MM.1S (cell line): Measurements from ENCODE around the gene POM121C.
"Not testable (repeated sequence)": the region's sequence is repeated elsewhere in the genome, so short reads cannot be mapped to it uniquely, and the experiment has no call there.

ENCODE experiments used
- DNase-seq: peaks from one replicate; pipeline ENCODE4 v3.0.0-alpha.2; 2015
- H2AFZ ChIP-seq: fragments of 300-600 bp; sonication (generic); 2 replicates; pipeline ENCODE4 v1.6.0; 2016; ENCODE audit warnings: antibody characterized with exemption, low read length
- H3F3A ChIP-seq: fragments of 300-600 bp; sonication (generic); 2 replicates; pipeline ENCODE4 v1.6.1; 2016; ENCODE audit warnings: mild to moderate bottlenecking, antibody characterized with exemption, low read length, moderate library complexity, mixed read lengths; ENCODE audit not compliant: insufficient read depth
- H3K27ac ChIP-seq: fragments of 300-600 bp; sonication (generic); 2 replicates; pipeline ENCODE4 v1.5.1; 2016; ENCODE audit warnings: mild to moderate bottlenecking, low read length
- H3K27me3 ChIP-seq: fragments of 300-600 bp; sonication (generic); replicated peaks from 2 replicates; pipeline ENCODE4 v1.6.0; 2016; ENCODE audit warnings: low read length; ENCODE audit not compliant: insufficient read depth
- H3K36me3 ChIP-seq: fragments of 300-600 bp; sonication (generic); replicated peaks from 2 replicates; pipeline ENCODE4 v1.6.1; 2016; ENCODE audit warnings: mild to moderate bottlenecking, low read length, mixed read lengths; ENCODE audit not compliant: insufficient read depth
- H3K4me1 ChIP-seq: fragments of 300-600 bp; sonication (generic); 2 replicates; pipeline ENCODE4 v1.6.1; 2016; ENCODE audit warnings: low read length, mixed read lengths
- H3K4me2 ChIP-seq: fragments of 300-600 bp; sonication (generic); 2 replicates; pipeline ENCODE4 v1.6.0; 2016; ENCODE audit warnings: low read depth, low read length
- H3K4me3 ChIP-seq: fragments of 300-600 bp; sonication (generic); 2 replicates; pipeline ENCODE4 v1.5.1; 2016; ENCODE audit warnings: low read length, mixed read lengths
- H3K79me2 ChIP-seq: fragments of 300-600 bp; sonication (generic); 2 replicates; pipeline ENCODE4 v1.6.1; 2016; ENCODE audit warnings: mixed run types, low read length, mixed read lengths
- H3K9ac ChIP-seq: fragments of 300-600 bp; sonication (generic); 2 replicates; pipeline ENCODE4 v1.6.1; 2016; ENCODE audit warnings: low read length, mixed read lengths
- H3K9me2 ChIP-seq: fragments of 300-600 bp; sonication (generic); replicated peaks from 2 replicates; pipeline ENCODE4 v1.6.1; 2016; ENCODE audit warnings: mild to moderate bottlenecking, low read length, mixed read lengths; ENCODE audit not compliant: insufficient read depth
- H3K9me3 ChIP-seq: fragments of 300-600 bp; sonication (generic); replicated peaks from 2 replicates; pipeline ENCODE4 v1.6.1; 2016; ENCODE audit warnings: mild to moderate bottlenecking, low read length, mixed read lengths; ENCODE audit not compliant: insufficient read depth
- H4K20me1 ChIP-seq: fragments of 300-600 bp; sonication (generic); 2 replicates; pipeline ENCODE4 v1.6.1; 2016; ENCODE audit warnings: mild to moderate bottlenecking, low read length, moderate library complexity, mixed read lengths; ENCODE audit not compliant: insufficient read depth

The POM121C gene

GRCh38 chr7:75420152-75420551, 65.9 kb downstream of the POM121C start:
- not testable (repeated sequence) for H3K4me2 ChIP-seq, H3K9me3 ChIP-seq, H4K20me1 ChIP-seq, H3K27me3 ChIP-seq, H3K9ac ChIP-seq, H2AFZ ChIP-seq, H3K9me2 ChIP-seq, H3K79me2 ChIP-seq, H3K4me1 ChIP-seq, H3F3A ChIP-seq, DNase-seq, H3K36me3 ChIP-seq, H3K4me3 ChIP-seq, H3K27ac ChIP-seq

DNA sequence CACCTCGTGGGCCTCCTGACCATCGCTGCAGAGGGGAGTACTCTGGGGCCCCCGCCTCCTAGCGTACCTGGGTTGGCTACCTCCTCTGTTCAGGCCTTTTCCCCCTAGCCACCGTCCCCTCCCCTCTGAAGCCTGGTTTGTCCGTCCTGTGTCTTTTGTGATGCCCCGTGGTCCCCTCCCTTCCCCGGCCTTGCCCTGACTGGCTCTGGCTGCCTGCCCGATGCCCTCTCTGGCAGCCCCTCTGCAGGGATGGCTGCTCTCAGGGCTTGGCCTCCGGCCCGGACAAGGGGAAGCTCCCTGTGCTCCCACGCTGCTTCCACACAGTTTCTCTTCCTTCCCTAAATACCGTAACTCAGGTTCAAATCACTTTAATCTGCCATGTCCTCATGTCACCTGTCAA, 66.4 kb downstream of the POM121C start:
- not testable (repeated sequence) for DNase-seq, H3K27ac ChIP-seq, H3K9ac ChIP-seq, H3K36me3 ChIP-seq, H3K4me3 ChIP-seq, H4K20me1 ChIP-seq, H3K4me1 ChIP-seq, H3K27me3 ChIP-seq, H3K9me2 ChIP-seq, H3F3A ChIP-seq, H3K79me2 ChIP-seq, H3K4me2 ChIP-seq, H3K9me3 ChIP-seq, H2AFZ ChIP-seq

DNA sequence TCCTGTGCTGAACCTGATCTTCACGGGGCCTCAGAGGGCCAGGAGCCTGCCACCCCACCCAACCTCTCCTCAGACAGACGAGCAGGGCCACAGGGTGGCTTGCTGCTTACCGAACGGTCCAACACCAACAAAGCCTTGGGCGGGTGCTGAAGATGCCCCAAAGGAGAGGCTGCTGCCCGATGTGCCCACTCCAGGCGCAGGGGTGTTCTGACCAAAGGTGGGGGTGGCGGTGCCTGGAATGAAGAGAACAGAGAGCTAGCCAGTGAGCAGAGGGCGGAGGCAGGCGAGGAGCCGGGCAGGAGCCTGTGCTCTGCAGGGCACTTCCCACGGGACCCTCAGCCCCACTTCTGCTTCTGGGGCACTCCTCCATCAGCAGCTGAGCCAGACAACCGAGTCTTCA, 66.9 kb downstream of the POM121C start:
- H3K9me3 ChIP-seq, H3K27ac ChIP-seq, H3K9ac ChIP-seq, H3K4me1 ChIP-seq, H4K20me1 ChIP-seq, H3K4me3 ChIP-seq, H3K9me2 ChIP-seq, H3K27me3 ChIP-seq, H2AFZ ChIP-seq, H3K4me2 ChIP-seq, DNase-seq, H3K36me3 ChIP-seq, H3K79me2 ChIP-seq, H3F3A ChIP-seq: not testable (repeated sequence)

DNA sequence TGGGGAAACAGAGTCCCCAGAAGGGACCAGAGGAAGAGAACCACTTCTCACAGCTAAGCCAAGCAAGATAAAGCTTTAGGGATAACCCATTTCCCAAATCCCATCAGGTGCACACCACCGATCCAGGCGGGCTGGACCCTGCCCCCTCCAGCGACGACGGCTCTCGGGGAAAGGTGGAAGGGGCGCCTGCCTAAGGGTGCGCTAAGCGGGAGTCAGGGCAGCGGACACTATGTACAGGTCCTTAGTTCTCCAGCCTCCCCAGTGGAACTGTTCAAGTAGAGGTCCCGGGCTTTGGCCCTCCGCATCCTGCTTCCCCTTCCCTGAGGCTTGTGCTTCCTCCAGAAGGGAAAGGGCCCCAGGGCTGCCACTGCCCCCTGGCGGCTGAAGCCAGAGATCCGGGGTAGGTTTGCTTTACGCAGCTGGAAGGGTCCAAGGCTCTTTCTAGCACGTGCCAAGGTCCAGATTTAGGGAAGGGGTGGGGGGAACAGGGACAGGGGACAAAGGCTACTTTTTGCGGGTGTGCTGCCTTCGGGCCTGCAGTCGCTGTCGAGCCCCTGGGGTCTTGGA, 67.7 kb downstream of the POM121C start:
- H3K27ac ChIP-seq, H3K79me2 ChIP-seq, H2AFZ ChIP-seq, H3K4me1 ChIP-seq, H3F3A ChIP-seq, DNase-seq, H3K9me2 ChIP-seq, H4K20me1 ChIP-seq, H3K9me3 ChIP-seq, H3K27me3 ChIP-seq, H3K4me2 ChIP-seq, H3K4me3 ChIP-seq, H3K36me3 ChIP-seq, H3K9ac ChIP-seq: not testable (repeated sequence)

GRCh38 chr7:75416787-75417186, 69.3 kb downstream of the POM121C start:
- H3K9me2 ChIP-seq, H3K9me3 ChIP-seq, H3K4me1 ChIP-seq, H3K79me2 ChIP-seq, H3K4me3 ChIP-seq, H3K27me3 ChIP-seq, H3K4me2 ChIP-seq, H3K9ac ChIP-seq, H3F3A ChIP-seq, H2AFZ ChIP-seq, DNase-seq, H4K20me1 ChIP-seq, H3K36me3 ChIP-seq, H3K27ac ChIP-seq: not testable (repeated sequence)

DNA sequence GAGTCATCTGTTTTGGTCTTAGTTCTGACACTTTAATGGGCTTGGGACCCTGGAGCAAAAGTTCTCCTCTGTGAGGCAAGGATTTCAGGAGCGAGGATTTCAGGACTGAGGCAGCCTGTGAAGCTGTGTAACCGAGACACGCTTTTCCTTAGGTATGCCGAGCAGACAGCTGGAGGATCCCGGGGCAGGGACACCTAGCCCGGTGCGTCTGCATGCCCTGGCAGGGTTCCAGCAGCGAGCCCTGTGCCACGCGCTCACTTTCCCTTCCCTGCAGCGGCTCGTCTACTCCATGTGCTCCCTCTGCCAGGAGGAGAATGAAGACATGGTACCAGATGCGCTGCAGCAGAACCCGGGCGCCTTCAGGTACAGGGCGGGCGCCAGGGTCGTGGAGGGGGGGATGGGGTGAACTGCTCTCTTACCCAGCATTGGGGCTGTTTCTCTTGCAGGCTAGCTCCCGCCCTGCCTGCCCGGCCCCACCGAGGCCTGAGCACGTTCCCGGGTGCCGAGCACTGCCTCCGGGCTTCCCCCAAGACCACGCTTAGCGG, 70.2 kb downstream of the POM121C start:
- not testable (repeated sequence) for H3K27ac ChIP-seq, H3K9me3 ChIP-seq, H4K20me1 ChIP-seq, H2AFZ ChIP-seq, H3K36me3 ChIP-seq, H3K9me2 ChIP-seq, H3K79me2 ChIP-seq, DNase-seq, H3K9ac ChIP-seq, H3K4me1 ChIP-seq, H3K4me2 ChIP-seq, H3F3A ChIP-seq, H3K27me3 ChIP-seq, H3K4me3 ChIP-seq

- not testable (repeated sequence) for H3K27ac ChIP-seq, H3K9ac ChIP-seq, H3K4me1 ChIP-seq, H3K36me3 ChIP-seq, DNase-seq, H3K27me3 ChIP-seq, H3K9me2 ChIP-seq, H2AFZ ChIP-seq, H3K4me2 ChIP-seq, H3K9me3 ChIP-seq, H3K79me2 ChIP-seq, H3F3A ChIP-seq, H4K20me1 ChIP-seq, H3K4me3 ChIP-seq
Measured at GRCh38 chr7:75415428-75415817, 70.7 kb downstream of the POM121C start.

GRCh38 chr7:75414708-75415427, 71.2 kb downstream of the POM121C start:
- not testable (repeated sequence) for H3K27ac ChIP-seq, H3K9ac ChIP-seq, H3F3A ChIP-seq, DNase-seq, H4K20me1 ChIP-seq, H3K36me3 ChIP-seq, H3K4me1 ChIP-seq, H3K4me2 ChIP-seq, H3K9me3 ChIP-seq, H2AFZ ChIP-seq, H3K79me2 ChIP-seq, H3K4me3 ChIP-seq, H3K27me3 ChIP-seq, H3K9me2 ChIP-seq
